Measurements from ENCODE around the gene NLRP13. TPM values are rescaled to one million over a fixed set of nuclear protein-coding genes. Genes with fewer than 3 reads are reported as not detected.

NLRP13 gene, protein sequence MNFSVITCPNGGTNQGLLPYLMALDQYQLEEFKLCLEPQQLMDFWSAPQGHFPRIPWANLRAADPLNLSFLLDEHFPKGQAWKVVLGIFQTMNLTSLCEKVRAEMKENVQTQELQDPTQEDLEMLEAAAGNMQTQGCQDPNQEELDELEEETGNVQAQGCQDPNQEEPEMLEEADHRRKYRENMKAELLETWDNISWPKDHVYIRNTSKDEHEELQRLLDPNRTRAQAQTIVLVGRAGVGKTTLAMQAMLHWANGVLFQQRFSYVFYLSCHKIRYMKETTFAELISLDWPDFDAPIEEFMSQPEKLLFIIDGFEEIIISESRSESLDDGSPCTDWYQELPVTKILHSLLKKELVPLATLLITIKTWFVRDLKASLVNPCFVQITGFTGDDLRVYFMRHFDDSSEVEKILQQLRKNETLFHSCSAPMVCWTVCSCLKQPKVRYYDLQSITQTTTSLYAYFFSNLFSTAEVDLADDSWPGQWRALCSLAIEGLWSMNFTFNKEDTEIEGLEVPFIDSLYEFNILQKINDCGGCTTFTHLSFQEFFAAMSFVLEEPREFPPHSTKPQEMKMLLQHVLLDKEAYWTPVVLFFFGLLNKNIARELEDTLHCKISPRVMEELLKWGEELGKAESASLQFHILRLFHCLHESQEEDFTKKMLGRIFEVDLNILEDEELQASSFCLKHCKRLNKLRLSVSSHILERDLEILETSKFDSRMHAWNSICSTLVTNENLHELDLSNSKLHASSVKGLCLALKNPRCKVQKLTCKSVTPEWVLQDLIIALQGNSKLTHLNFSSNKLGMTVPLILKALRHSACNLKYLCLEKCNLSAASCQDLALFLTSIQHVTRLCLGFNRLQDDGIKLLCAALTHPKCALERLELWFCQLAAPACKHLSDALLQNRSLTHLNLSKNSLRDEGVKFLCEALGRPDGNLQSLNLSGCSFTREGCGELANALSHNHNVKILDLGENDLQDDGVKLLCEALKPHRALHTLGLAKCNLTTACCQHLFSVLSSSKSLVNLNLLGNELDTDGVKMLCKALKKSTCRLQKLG
- total RNA-seq (not detected), polyA plus RNA-seq (not detected)
- long read RNA-seq, donor 1 = 0 reads
- long read RNA-seq, donor 2 = 0 reads
- long read RNA-seq, donor 3 = 0 reads
- long read RNA-seq, donor 4 = 0 reads
- long read RNA-seq, donor 5 = 0 reads
- long read RNA-seq, donor 6 = 0 reads
- long read RNA-seq, donor 7 = 0 reads
- long read RNA-seq, donor 8 = 0 reads
- long read RNA-seq, donor 9 = 0 reads
- long read RNA-seq, donor 10 = 0 reads

DNA sequence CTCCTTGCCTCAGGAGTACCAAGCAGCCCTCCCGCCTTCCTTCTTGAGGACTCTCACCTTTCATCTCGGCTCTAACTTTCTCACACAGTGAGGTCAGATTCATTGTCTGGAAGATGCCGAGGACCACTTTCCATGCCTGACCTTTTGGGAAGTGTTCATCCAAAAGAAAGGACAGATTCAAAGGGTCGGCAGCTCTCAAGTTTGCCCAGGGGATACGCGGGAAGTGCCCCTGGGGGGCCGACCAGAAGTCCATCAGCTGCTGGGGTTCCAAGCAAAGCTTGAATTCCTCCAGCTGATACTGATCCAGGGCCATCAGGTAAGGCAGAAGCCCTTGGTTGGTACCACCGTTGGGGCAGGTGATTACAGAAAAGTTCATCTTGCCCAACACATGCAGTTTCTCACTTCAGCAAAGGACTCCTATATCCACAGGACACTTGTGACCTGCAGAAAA lies at the start of gene NLRP13:
Gene NLRP13, minus strand, starts transcription at position 401 of the 451 bp plus-strand sequence. Its CDS starts 25 bp downstream, at position 376.
- H3K27ac ChIP-seq = no peak within 1 kb of the TSS
- WGBS, 4 donors = 60 to 89% (median 83%) methylated on average over 7 to 8 of the region's 8 CpGs
- no peaks in the 10 kb centered on the region for H3K36me3 ChIP-seq (replicated peaks in 1 of 2)
- no peaks in the 10 kb centered on the region for H3K9me3 ChIP-seq (replicated peaks in 1 of 3)
- H3K4me3 ChIP-seq = no peak within 1 kb of the TSS
- intact Hi-C loops (cut with DNase I) = no loop called here
- no peaks in the 10 kb centered on the region for H3K27me3 ChIP-seq
- TF ChIP-seq POLR2A (IDR thresholded peaks at IDR 0.05) = no peak
- TF ChIP-seq, protein P1, sequence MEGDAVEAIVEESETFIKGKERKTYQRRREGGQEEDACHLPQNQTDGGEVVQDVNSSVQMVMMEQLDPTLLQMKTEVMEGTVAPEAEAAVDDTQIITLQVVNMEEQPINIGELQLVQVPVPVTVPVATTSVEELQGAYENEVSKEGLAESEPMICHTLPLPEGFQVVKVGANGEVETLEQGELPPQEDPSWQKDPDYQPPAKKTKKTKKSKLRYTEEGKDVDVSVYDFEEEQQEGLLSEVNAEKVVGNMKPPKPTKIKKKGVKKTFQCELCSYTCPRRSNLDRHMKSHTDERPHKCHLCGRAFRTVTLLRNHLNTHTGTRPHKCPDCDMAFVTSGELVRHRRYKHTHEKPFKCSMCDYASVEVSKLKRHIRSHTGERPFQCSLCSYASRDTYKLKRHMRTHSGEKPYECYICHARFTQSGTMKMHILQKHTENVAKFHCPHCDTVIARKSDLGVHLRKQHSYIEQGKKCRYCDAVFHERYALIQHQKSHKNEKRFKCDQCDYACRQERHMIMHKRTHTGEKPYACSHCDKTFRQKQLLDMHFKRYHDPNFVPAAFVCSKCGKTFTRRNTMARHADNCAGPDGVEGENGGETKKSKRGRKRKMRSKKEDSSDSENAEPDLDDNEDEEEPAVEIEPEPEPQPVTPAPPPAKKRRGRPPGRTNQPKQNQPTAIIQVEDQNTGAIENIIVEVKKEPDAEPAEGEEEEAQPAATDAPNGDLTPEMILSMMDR (IDR thresholded peaks at IDR 0.05) = no peak
- H3K4me1 ChIP-seq (replicated peaks in 1 of 2) = no peaks in the 10 kb centered on the region
- DNase-seq = no peak

DNA sequence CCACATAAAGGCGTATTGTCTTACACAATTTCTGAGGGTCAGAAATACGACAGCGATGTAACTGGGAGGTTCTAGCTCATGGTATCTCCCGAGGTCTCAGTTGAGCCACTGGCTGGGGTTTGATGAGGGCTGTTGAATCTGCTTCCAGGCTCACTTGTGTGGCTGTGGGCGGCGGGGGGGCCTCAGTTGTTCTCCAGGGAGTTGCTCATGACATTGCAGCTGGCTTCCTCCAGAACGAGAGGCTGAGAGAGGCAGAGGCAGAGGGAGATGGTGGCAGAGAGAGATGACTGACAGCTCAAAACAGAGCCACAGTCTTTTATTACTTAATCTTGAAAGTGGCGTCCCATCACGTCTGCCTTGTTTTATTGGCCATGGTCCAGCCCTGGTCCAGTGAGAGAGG lies 48.3 kb upstream of the NLRP13 start:
- no peak overlapping the region for H3K4me3 ChIP-seq
- TF ChIP-seq, protein P1 (IDR thresholded peaks at IDR 0.05) = no peak
- no peak for TF ChIP-seq POLR2A (IDR thresholded peaks at IDR 0.05)
- no peaks in the 10 kb centered on the region for H3K27me3 ChIP-seq
- H3K9me3 ChIP-seq (replicated peaks in 1 of 3) = no peaks in the 10 kb centered on the region
- DNase-seq = no peak
- H3K36me3 ChIP-seq (replicated peaks in 1 of 2) = no peaks in the 10 kb centered on the region
- H3K4me1 ChIP-seq (replicated peaks in 1 of 2) = no peaks in the 10 kb centered on the region
- 69 to 75% (median 71%) methylated on average over 9 of the region's 9 CpGs for WGBS, 4 donors
- H3K27ac ChIP-seq = no peak overlapping the region
- intact Hi-C loops (cut with DNase I) = no loop called here

DNA sequence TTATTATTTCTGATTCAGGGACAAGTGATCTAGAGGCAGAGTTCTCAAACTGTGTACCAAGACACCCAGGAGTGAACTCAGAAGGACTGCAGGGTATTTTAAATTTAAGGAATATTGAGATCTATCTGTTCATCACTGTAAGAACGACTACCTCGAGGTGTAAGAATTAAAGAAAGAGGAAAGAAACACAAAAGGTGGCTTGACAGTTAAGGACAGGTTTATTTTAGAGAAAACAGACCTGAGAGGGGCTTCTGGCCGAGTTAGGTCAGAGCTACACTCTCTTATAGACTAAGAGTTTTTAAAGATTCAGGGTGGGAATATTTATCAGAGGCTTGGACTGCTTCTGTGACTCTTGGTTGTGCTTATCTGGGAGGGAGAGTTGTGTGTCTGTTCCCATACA lies 41.8 kb upstream of the NLRP13 start:
- H3K9me3 ChIP-seq (replicated peaks in 1 of 3) = no peaks in the 10 kb centered on the region
- no peaks in the 10 kb centered on the region for H3K36me3 ChIP-seq (replicated peaks in 1 of 2)
- H3K27me3 ChIP-seq = no peaks in the 10 kb centered on the region
- no peak for TF ChIP-seq POLR2A (IDR thresholded peaks at IDR 0.05)
- H3K4me1 ChIP-seq (replicated peaks in 1 of 2) = no peaks in the 10 kb centered on the region
- intact Hi-C loops (cut with DNase I) = no loop called here
- WGBS, 4 donors = 36 to 59% (median 41%) methylated on average over 3 of the region's 3 CpGs
- H3K27ac ChIP-seq = no peak overlapping the region
- no peak overlapping the region for H3K4me3 ChIP-seq
- no peak for DNase-seq

DNA sequence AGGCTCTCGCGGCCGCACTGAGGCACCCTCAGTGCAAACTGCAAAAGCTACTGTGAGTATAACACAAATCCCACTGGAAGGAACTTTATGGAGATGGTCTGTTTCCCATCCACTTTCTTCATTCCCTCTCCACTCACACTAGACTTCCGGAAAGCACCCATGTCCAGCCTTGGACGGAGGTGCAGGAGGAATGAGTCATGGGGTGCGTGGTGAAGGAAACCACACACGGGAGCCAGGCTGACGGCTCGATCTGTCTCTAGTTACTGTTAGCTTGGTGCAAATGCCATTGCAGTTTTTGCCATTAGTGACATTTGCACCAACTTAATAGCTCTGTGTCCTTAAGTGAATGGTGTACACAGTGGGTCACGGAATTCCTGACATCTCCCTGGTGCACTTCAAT lies 30.1 kb upstream of the NLRP13 start:
- WGBS, 4 donors = 79 to 85% (median 82%) methylated on average over 10 of the region's 10 CpGs
- H3K27me3 ChIP-seq = no peaks in the 10 kb centered on the region
- no peak overlapping the region for H3K27ac ChIP-seq
- no peak overlapping the region for H3K4me3 ChIP-seq
- DNase-seq = no peak
- H3K9me3 ChIP-seq (replicated peaks in 1 of 3) = no peaks in the 10 kb centered on the region
- H3K4me1 ChIP-seq (replicated peaks in 1 of 2) = no peaks in the 10 kb centered on the region
- TF ChIP-seq, protein P1 (IDR thresholded peaks at IDR 0.05) = no peak
- no peak for TF ChIP-seq POLR2A (IDR thresholded peaks at IDR 0.05)
- intact Hi-C loops (cut with DNase I) = no loop called here
- no peaks in the 10 kb centered on the region for H3K36me3 ChIP-seq (replicated peaks in 1 of 2)

All from adrenal gland (tissue), 19 donors.